KBM-7 (cell line): Measurements from ENCODE around the gene NCR1.
"Not testable (repeated sequence)": the region's sequence is repeated elsewhere in the genome, so short reads cannot be mapped to it uniquely, and the experiment has no call there.

Source experiments
- DNase-seq: peaks from one replicate; pipeline ENCODE4 v3.0.0-alpha.2; 2015
- in situ Hi-C: fragments of 300-500 bp; cut with MboI; formaldehyde crosslinking; loops from 2 replicates; pipeline ENCODE4 v1.14.3; 2020; ENCODE audit warnings: low sequenced_read_pairs, low pct_unique_long_range_greater_than_20kb, mixed read lengths

The NCR1 gene

DNA sequence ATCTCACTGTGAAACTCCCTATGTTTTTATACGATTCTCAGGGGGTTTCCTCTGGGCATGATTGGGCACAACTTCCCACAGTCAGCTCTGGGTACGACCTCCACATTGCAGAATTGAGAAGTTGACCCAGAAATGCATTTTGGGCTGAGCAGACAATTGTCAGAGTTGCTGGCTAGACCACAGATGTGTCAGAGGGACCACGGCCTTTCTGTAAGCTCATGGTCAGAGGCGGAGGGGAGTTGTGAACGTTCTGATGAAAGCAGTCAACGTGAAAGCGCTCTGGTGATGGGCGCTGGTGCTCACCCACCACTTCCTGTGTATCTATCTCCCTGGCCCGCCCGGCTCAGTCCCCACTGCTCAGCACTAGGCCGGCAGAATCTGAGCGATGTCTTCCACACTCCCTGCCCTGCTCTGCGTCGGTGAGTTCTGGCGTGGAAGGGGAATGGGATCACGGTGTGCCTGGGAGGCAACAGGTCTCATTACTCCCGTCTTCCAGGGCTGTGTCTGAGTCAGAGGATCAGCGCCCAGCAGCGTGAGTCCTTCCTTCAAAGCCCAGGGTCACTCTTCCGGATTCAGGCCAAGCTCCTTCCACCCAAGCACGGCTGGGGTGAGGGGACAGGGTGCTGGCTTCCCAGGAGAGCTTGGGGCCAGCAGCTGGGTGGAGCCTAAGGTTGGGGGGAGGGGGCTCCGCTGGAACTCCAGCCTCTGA lies at the start of gene NCR1:
NCR1 (plus strand) TSS at position 346 of the 709 bp plus-strand sequence; CDS start at position 386, 40 bp downstream.
- DNase-seq = no peak
- in situ Hi-C loops = no loop called here

- in situ Hi-C loops = loop anchor here (25.0 kb wide), 1 partner anchor 371 kb away; no protein-coding TSS in a partner anchor
- not testable (repeated sequence) for DNase-seq
Measured at GRCh38 chr19:54858476-54858875, 47.5 kb upstream of the NCR1 start.

GRCh38 chr19:54859421-54859820 lies 46.5 kb upstream of the NCR1 start:
- DNase-seq = not testable (repeated sequence)
- in situ Hi-C loops = loop anchor here (25.0 kb wide), 1 partner anchor 372 kb away; no protein-coding TSS in a partner anchor

DNA sequence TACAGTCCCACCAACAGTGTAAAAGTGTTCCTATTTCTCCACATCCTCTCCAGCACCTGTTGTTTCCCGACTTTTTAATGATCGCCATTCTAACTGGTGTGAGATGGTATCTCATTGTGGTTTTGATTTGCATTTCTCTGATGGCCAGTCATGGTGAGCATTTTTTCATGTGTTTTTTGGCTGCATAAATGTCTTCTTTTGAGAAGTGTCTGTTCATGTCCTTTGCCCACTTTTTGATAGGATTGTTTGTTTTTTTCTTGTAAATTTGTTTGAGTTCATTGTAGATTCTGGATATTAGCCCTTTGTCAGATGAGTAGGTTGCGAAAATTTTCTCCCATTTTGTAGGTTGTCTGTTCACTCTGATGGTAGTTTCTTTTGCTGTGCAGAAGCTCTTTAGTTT lies 42.5 kb upstream of the NCR1 start:
- not testable (repeated sequence) for DNase-seq

GRCh38 chr19:54871696-54872095 lies 34.3 kb upstream of the NCR1 start:
- in situ Hi-C loops = loop anchor here (25.0 kb wide), 1 partner anchor 384 kb away; no protein-coding TSS in a partner anchor
- DNase-seq = no peak

More for the DNA sequence above, 42.5 kb upstream of the NCR1 start:
- in situ Hi-C loops = loop anchor here (25.0 kb wide), 1 partner anchor 376 kb away; no protein-coding TSS in a partner anchor

DNA sequence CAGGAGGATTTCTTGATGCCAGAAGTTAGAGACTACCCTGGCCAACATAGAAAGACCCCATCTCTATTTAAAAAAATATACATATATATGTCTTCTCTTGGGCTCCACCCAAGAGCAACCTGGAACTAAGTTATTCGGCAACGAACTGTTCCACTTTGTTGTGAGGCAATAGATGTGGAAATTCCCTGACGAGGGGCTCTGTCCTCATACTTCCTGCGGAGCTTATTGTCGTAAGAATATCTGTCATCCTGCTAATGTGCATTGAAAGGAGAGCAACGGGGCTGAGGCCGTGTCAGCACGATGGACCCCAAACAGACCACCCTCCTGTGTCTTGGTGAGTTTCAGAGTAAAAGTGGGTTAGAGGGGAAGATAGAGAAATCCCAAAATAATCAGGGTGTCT lies 32.0 kb upstream of the NCR1 start, which contains the start of gene FCAR:
FCAR (plus strand) TSS at position 246 of the 400 bp plus-strand sequence; CDS start at position 301, 55 bp downstream.
- in situ Hi-C loops = loop anchor here (25.0 kb wide), 1 partner anchor 387 kb away; no protein-coding TSS in a partner anchor
- DNase-seq = no peak

DNA sequence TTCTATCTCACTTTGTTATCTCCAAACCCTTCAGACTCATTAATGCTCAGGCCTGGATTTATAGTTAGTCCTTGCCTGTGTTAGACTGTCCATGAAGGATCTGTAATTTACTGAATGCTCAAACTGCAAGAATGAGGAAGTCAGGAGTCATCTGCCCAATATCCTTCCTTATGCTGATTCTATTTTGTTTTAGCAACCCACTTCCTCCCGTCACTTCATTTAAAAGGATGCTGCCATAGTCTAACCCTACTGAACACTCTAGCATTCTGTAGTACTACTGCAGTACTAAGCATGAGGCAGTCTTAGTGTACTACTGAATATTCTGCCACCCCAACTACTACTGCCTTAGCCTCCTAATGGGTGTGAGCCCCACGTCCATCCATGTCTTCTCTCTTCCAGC lies 30.4 kb upstream of the NCR1 start:
- peak; percentile 71 for DNase-seq
- in situ Hi-C loops = no loop called here

DNA sequence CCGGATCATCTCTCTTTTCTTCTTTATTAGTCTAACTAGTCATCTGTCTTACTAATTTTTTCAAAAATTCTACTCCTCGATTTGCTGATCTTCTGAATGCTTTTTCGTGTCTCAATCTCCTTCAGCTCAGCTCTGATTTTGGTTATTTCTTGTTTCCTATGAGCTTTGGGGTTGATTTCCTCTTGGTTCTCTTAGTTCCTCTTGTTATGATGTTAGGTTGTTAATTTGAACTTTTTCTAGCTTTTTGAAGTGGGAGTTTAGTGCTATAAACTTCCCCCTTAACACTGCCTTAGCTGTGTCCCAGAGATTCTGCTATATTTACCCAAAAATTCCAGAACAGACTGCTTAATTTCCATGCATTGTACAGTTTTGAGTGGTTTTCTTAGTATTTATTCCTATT lies 28.5 kb upstream of the NCR1 start:
- in situ Hi-C loops = no loop called here
- no peak for DNase-seq

- in situ Hi-C loops = no loop called here
- no peak for DNase-seq
Measured at GRCh38 chr19:54881884-54882283, 24.1 kb upstream of the NCR1 start.

DNA sequence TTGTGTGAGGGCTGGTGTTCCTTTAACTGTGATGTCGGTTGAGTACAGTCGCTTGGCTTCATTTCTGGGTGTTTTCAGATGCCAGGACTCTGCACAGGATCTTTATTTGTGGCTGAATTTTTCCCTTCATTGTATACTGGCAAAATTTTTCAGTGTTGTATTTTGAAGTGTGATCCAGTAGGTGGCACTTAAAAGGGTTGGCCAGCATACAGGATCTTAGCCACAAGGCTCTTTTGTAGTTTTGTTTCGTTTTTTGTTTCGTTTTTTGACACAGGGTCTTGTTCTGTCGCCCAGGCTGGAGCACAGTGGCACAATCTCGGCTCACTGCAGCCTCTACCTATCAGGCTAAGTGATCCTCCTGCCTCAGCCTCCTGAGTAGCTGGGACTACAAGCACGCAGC lies 23.2 kb upstream of the NCR1 start:
- in situ Hi-C loops = no loop called here
- peak; percentile 53 for DNase-seq

- DNase-seq = no peak
- in situ Hi-C loops = no loop called here
Measured at GRCh38 chr19:54883228-54883627, 22.7 kb upstream of the NCR1 start.

DNA sequence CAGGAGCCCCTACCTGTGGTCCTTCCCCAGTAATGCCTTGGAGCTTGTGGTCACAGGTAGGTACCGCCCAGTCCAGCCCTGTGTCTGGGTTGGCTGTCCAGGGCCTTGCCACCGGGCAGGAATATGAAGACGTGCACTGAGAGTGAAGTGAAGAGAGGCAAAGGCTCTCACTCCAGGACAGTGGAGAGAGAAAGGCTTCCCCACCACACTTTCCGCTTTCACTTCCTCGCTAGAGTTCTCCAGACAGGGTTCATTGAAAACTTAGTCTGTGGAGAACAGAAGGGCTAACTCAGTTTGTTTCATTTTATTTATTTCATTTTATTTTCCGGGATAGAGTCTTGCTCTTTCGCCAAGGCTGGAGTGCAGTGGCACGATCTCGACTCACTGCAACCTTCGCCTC lies 17.7 kb upstream of the NCR1 start:
- in situ Hi-C loops = no loop called here
- no peak for DNase-seq

DNA sequence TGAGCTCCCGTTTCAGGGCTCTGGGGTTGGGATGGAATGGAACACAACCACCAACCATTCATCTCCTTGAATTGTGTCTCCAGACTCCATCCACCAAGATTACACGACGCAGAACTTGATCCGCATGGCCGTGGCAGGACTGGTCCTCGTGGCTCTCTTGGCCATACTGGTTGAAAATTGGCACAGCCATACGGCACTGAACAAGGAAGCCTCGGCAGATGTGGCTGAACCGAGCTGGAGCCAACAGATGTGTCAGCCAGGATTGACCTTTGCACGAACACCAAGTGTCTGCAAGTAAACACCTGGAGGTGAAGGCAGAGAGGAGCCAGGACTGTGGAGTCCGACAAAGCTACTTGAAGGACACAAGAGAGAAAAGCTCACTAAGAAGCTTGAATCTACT lies 16.4 kb upstream of the NCR1 start:
- DNase-seq = no peak
- in situ Hi-C loops = no loop called here

GRCh38 chr19:54893406-54893805 lies 12.5 kb upstream of the NCR1 start:
- in situ Hi-C loops = no loop called here
- DNase-seq = no peak

DNA sequence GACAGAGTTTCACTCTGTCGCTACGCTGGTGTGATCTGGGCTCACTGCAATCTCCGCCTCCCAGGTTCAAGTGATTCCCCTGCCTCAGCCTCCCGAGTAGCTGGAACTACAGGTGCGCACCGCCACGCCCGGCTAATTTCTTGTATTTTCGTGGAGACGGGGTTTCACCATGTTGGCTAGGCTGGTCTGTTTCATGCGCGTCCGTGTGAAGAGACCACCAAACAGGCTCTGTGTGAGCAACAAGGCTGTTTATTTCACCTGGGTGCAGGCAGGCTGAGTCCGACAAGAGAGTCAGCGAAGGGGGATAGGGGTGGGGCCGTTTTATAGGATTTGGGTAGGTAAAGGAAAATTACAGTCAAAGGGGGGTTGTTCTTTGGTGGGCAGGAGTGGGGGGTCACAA lies 11.8 kb upstream of the NCR1 start:
- DNase-seq, in situ Hi-C loops: not testable (repeated sequence)

DNA sequence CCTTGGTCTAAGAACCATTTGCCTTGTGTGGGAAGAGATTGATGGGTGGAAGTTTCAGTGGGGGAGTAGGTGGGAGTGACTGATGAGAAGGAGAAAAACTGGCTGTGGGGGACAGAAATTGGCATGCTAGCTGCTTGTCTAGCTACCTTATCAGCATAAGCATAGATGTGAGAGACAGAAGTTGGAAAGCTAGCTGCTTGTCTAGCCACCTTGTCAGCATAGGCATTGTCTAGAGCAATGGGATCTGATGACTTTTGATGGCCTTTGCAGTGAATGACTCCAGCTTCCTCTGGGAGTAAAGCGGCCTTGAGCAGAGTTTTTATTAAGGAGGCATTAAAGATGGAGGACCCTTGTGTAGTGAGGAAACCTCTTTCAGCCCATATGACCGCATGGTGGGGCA lies 9.9 kb upstream of the NCR1 start:
- in situ Hi-C loops = no loop called here
- no peak for DNase-seq

DNA sequence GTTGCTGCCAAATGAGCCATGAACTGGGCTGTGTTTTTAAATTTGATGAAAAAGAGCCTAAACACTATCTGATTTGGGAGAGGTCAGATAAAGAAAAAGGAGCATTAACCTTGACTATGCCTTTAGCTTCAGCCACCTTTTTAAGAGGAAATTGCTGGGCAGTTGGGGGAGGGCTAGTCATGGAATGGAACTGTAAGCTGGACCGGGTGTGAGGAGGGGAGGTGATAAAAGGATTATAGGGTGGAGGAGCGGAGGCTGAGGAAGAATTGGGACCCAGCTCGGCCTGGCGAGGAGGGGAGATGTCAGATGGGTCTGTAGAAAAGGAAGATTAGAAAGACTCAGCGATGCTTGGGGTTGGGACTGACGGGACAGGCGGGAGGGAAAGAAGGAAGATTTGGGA lies 7.3 kb upstream of the NCR1 start:
- in situ Hi-C loops = not testable (repeated sequence)

DNA sequence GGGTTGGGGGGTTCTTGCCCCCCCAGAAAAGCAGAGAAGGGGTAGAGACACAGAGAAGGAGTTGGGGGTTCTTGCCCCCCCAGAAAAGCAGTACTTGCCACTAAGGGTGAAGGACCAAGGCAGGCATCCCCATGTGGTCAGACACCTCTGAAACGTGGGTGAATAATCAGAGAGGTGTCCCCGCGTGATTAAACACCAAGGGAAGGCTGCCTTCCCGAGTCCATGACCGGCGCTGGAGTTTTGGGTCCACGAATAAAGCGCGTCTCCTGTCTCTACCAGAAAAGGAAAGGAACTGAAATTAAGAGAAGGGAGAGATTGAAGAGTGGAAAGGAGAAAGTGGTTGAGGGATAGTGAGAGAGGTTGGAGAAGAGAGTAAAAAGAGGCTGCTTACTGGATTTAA lies 6.3 kb upstream of the NCR1 start:
- DNase-seq, in situ Hi-C loops: not testable (repeated sequence)

More for the DNA sequence above, 7.3 kb upstream of the NCR1 start:
- not testable (repeated sequence) for DNase-seq

DNA sequence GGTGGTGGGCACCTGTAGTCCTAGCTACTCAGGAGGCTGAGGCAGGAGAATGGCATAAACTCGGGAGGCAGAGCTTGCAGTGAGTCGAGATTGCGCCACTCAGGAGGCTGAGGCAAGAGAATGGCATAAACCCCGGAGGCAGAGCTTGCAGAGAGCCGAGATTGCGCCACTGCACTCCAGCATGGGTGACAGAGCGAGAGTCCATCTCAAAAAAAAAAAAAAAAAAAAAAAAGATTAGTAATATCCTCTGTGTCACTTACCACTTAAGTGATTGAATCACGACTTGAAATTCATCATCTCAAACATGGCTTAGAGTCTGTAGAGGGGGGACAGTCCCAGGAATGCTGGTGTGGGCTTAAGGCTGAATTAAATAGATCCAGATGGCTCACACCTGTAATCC lies 4.8 kb upstream of the NCR1 start:
- DNase-seq, in situ Hi-C loops: not testable (repeated sequence)

GRCh38 chr19:54902061-54902460 lies 3.9 kb upstream of the NCR1 start:
- in situ Hi-C loops = no loop called here
- no peak for DNase-seq

DNA sequence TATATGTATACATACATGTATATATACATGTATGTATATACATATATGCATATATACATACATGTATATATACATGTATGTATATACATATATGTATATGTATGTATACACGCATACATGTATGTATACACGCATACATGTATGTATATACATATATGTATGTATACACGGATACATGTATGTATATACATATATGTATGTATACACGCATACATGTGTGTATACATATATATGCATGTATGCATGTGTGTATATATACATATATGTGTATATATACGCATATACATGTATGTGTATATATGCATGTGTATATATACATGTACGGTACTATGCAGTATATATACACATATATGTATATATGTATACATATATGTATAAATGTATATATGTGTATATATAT lies 2.6 kb upstream of the NCR1 start:
- in situ Hi-C loops = no loop called here
- no peak for DNase-seq
